Neural crest cell (in vitro differentiated cells): ENCODE measurements around the gene PXT1. TPM values are rescaled to one million over a fixed set of nuclear protein-coding genes. Genes with fewer than 3 reads are reported as not detected.

ENCODE experiments used
- DNase-seq: peaks from one replicate; pipeline ENCODE4 v3.0.0; 2021; ENCODE audit warnings: low read depth, mixed read lengths, low spot score
- H3K27ac Mint-ChIP-seq: one replicate; pipeline ENCODE4 v1.8.0; 2021; ENCODE audit warnings: mild to moderate bottlenecking, mixed read lengths; ENCODE audit not compliant: unreplicated experiment
- H3K27me3 Mint-ChIP-seq: 2 replicates; pipeline ENCODE4 v1.8.0; 2021; ENCODE audit warnings: low read depth, mild to moderate bottlenecking, mixed read lengths
- H3K36me3 Mint-ChIP-seq: 2 replicates; pipeline ENCODE4 v1.8.0; 2021; ENCODE audit warnings: low read depth, mild to moderate bottlenecking, mixed read lengths
- H3K4me1 Mint-ChIP-seq: 2 replicates; pipeline ENCODE4 v1.8.0; 2021; ENCODE audit warnings: mixed read lengths
- H3K4me3 Mint-ChIP-seq: one replicate; pipeline ENCODE4 v1.8.0; 2021; ENCODE audit warnings: mild to moderate bottlenecking, mixed read lengths
- H3K9me3 Mint-ChIP-seq: 2 replicates; pipeline ENCODE4 v1.8.0; 2021; ENCODE audit warnings: mixed read lengths
- CTCF ChIP-seq: fragments of 200-600 bp; sonication (generic); conservative IDR thresholded peaks from 2 replicates; pipeline ENCODE4 v1.5.0; 2021; ENCODE audit warnings: antibody characterized with exemption, mild to moderate bottlenecking
- total RNA-seq: library from RNA; stranded (reverse); gene quantifications from 2 replicates; pipeline ENCODE4 v1.2.1, GENCODE V29; 2021

Gene PXT1
- total RNA-seq, 1 donor from 2014 or later = 0.14 TPM

- no peak for TF ChIP-seq CTCF
- Mint-ChIP-seq H3K27me3 (peaks cover 45% of the 10 kb centered on the region), H3K9me3 (no peaks in the 10 kb centered on the region), H3K27ac (no peak overlapping the region), H3K36me3 (no peaks in the 10 kb centered on the region), H3K4me1 (peaks cover 5% of the 10 kb centered on the region), H3K4me3 (no peak overlapping the region)
- DNase-seq = no peak
These were observed 60.9 kb downstream of the PXT1 start for GRCh38 chr6:36381502-36382389.

GRCh38 chr6:36380166-36380565 is 62.5 kb downstream of the PXT1 start:
- H3K27me3 Mint-ChIP-seq = peaks cover 29% of the 10 kb centered on the region

GRCh38 chr6:36378936-36379335 is 63.7 kb downstream of the PXT1 start:
- no peaks in the 10 kb centered on the region for H3K36me3 Mint-ChIP-seq
- H3K9me3 Mint-ChIP-seq = no peaks in the 10 kb centered on the region
- TF ChIP-seq CTCF = no peak
- no peak for DNase-seq
- H3K4me1 Mint-ChIP-seq = no peaks in the 10 kb centered on the region
- peaks cover 18% of the 10 kb centered on the region for H3K27me3 Mint-ChIP-seq
- no peak overlapping the region for H3K4me3 Mint-ChIP-seq
- H3K27ac Mint-ChIP-seq = no peak overlapping the region

More at GRCh38 chr6:36380166-36380565, 62.5 kb downstream of the PXT1 start:
- no peak overlapping the region for H3K27ac Mint-ChIP-seq
- no peaks in the 10 kb centered on the region for H3K4me1 Mint-ChIP-seq
- no peak for TF ChIP-seq CTCF
- no peak overlapping the region for H3K4me3 Mint-ChIP-seq
- H3K36me3 Mint-ChIP-seq = no peaks in the 10 kb centered on the region
- DNase-seq = no peak
- H3K9me3 Mint-ChIP-seq = no peaks in the 10 kb centered on the region

- Mint-ChIP-seq H3K4me1 (no peaks in the 10 kb centered on the region), H3K4me3 (no peak overlapping the region), H3K9me3 (no peaks in the 10 kb centered on the region), H3K36me3 (no peaks in the 10 kb centered on the region), H3K27ac (no peak overlapping the region), H3K27me3 (peaks cover 13% of the 10 kb centered on the region)
- DNase-seq = no peak
- TF ChIP-seq CTCF = no peak
These were observed 64.3 kb downstream of the PXT1 start for GRCh38 chr6:36378243-36378920.

GRCh38 chr6:36377594-36377993 is 65.1 kb downstream of the PXT1 start:
- Mint-ChIP-seq H3K4me3 (no peak overlapping the region), H3K9me3 (no peaks in the 10 kb centered on the region), H3K4me1 (no peaks in the 10 kb centered on the region), H3K27ac (no peak overlapping the region), H3K27me3 (peaks cover 10% of the 10 kb centered on the region), H3K36me3 (no peaks in the 10 kb centered on the region)
- no peak for DNase-seq
- no peak for TF ChIP-seq CTCF
